ENCODE data around the gene BRPF1. TPM values are rescaled to one million over a fixed set of nuclear protein-coding genes. Genes with fewer than 3 reads are reported as not detected.
A peak's percentile ranks its signal among the peaks of the same experiment; 100 is the strongest.

Gene BRPF1
- total RNA-seq: 10 to 100 TPM in 1 of 2 donors, 1 to 10 TPM in 1; 9.4 to 11.2 TPM
- 1 to 10 TPM; 2.0 to 3.5 TPM for polyA plus RNA-seq

- DNase-seq (ENCODE audit: low spot score): peak; percentile 100
- TF ChIP-seq HNF4A (conservative IDR thresholded peaks at IDR 0.05) (peak in 1 of 2 donors; percentile 14), RXRA (IDR thresholded peaks at IDR 0.05) (peak; percentile 22 to 30), RAD21 (IDR thresholded peaks at IDR 0.05) (peak; percentile 47 to 49), HNF4G (IDR thresholded peaks at IDR 0.05) (no peak), SP1 (IDR thresholded peaks at IDR 0.05) (peak; percentile 72), YY1 (IDR thresholded peaks at IDR 0.05) (peak; percentile 72), FOXA1 (IDR thresholded peaks at IDR 0.05) (no peak), CTCF (IDR thresholded peaks at IDR 0.05; ENCODE audit: low read depth, low read length, missing input control) (no peak), ATF3 (IDR thresholded peaks at IDR 0.05) (no peak), JUND (IDR thresholded peaks at IDR 0.05) (no peak), NR2F2 (IDR thresholded peaks at IDR 0.05) (peak; percentile 22), TAF1 (conservative IDR thresholded peaks at IDR 0.05) (no peak), MAX (IDR thresholded peaks at IDR 0.05) (no peak), FOXA2 (IDR thresholded peaks at IDR 0.05) (no peak), ZBTB33 (IDR thresholded peaks at IDR 0.05) (peak; percentile 37), GABPA (IDR thresholded peaks at IDR 0.05 in 1 of 2, conservative IDR thresholded peaks at IDR 0.05 in 1 of 2) (peak in 1 of 2 donors; percentile 80), EGR1 (IDR thresholded peaks at IDR 0.05; ENCODE audit: low read depth in 2 of 2) (no peak), REST (IDR thresholded peaks at IDR 0.05) (peak; percentile 27)
- under 1% methylated on average over 88 of the region's 88 CpGs for WGBS
These were observed at the start of gene BRPF1 for GRCh38 chr3:9731206-9732079. Gene BRPF1 (plus strand): TSS chr3:9731735. CDS start chr3:9734141, 2,406 bp downstream.

More at GRCh38 chr3:9731206-9732079, at the start of gene BRPF1:
- Histone ChIP-seq H3K36me3 (ENCODE audit: control insufficient read depth in 4 of 4, insufficient read depth in 3 of 4, low read depth in 1 of 4, low read length in 3 of 4) (peaks cover 0 to 12% (median 7%) of the 10 kb centered on the region in 4 donors), H3K27ac (ENCODE audit: low read depth in 1 of 2, low read length in 2 of 2) (peak within 1 kb of the TSS; percentile 93 to 98), H3K4me3 (ENCODE audit: low read depth in 1 of 3, low read length in 3 of 3) (peak within 1 kb of the TSS; percentile 84 to 93 (median 87)), H3K4me1 (ENCODE audit: control insufficient read depth in 4 of 4, insufficient read depth in 4 of 4, low read length in 3 of 4) (peaks cover 3 to 23% (median 17%) of the 10 kb centered on the region in 4 donors), H3K27me3 (ENCODE audit: control insufficient read depth in 4 of 4, insufficient read depth in 4 of 4, low read length in 3 of 4) (no peaks in the 10 kb centered on the region), H3K9ac (ENCODE audit: low read depth in 1 of 2, low read length in 2 of 2) (peak within 1 kb of the TSS; percentile 90 to 94), H3K9me3 (ENCODE audit: control insufficient read depth in 4 of 4, low read length in 3 of 4) (no peaks in the 10 kb centered on the region)
